CD4-positive, alpha-beta T cell treated with Interleukin-17A for 1 hour (primary cell): Measurements from ENCODE around the gene ASAH2B.
A peak's percentile ranks its signal among the peaks of the same experiment; 100 is the strongest.
"Not testable (repeated sequence)": the region's sequence is repeated elsewhere in the genome, so short reads cannot be mapped to it uniquely, and the experiment has no call there.

Experiments used
- DNase-seq: peaks from one replicate; pipeline ENCODE4 v3.0.0-alpha.2; 2020

The ASAH2B gene

DNA sequence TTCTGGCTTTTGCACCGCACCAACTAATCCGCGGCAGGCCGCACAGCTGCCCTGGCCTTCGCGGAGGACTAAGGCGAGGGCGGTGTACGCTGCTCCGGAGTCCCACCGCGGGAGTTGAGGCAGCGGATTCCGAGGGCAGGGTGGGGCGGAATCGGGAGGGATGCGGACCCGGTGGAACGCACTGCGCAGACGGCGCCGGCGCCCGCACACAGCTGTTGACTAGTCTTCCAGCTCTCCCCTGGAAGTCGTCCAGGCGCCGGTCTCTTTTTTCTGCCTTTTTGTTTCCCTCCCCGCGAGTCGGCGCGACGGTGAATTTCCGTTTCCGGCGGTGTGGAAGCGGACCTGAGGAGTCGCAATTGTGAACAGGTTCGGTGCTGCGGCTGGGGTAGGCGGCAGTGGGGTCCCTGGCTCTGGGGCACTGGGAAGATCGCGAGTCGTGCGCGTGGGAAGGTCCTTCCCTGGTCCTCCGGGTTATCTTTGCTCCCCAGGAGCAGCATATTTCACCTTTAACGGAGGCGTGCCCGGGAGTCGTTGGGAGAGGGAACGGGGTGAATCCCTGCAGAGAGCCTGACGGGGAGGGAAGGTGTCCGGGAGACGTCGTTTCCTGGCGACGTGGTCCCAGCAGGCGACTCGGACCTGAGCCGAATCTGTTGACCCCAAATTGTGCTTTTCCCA, at the start of gene ASAH2B:
ASAH2B (plus strand) TSS at position 319 of the 675 bp plus-strand sequence. CDS start 5,195 bp downstream, outside the sequence.
- DNase-seq: peak; percentile 74

DNA sequence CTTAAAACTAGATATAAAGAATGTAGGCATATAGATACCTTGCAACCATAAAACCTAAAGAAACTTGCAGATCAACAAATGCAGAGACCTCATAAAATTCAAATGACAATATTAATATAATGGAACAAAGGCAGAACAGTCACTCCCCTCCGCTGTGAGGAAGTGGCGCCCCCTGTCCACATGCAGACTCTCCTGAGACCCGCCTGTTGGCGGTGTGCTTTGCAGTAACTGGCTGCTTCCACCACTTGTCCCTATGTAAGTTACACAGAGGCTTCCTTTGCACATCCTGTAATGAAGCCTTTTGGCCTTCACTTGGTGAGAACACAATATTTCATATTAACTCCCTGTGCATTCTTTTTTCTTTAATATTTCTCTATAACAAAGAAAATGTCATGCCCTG, 41.9 kb upstream of the ASAH2B start:
- not testable (repeated sequence) for DNase-seq

DNA sequence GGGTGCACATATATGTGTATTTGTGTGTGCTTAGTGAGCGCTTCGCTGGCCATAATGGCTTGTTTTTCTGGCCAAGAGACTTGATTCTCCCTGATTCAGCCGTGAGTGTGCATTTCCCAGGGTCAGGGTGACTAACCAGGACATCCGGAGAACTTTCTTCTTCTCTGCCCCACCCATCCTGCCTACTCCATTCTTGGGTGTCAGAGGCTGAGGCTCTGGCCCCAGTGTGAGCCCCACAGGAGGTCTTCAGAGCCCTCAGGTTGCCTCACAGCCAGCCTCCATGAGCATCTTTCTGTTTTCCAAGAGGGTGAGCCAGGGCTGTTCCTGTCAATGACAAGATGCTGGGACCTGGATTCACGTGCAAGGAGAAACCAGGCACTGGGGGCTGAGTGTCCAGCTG, 37.8 kb upstream of the ASAH2B start:
- DNase-seq: not testable (repeated sequence)

DNA sequence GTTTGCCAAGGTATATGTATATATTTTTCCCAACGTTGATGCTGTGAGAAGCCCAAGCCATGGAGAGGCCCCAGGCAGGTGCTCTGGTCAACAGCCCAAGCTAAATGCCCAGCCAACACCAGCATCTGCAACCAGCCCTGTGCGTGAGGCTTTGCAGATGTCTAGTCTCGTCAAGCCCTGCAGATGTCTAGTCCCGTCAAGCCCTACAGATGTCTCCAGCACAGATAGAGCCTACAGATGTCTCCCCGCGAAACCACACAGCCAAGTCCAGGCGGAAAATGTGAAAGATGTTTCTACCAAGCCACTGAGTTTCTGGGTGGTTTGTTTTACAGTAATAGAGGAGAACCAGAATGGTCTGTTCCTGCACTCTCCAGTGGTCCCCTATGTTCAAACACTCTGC, 36.7 kb upstream of the ASAH2B start:
- not testable (repeated sequence) for DNase-seq

DNA sequence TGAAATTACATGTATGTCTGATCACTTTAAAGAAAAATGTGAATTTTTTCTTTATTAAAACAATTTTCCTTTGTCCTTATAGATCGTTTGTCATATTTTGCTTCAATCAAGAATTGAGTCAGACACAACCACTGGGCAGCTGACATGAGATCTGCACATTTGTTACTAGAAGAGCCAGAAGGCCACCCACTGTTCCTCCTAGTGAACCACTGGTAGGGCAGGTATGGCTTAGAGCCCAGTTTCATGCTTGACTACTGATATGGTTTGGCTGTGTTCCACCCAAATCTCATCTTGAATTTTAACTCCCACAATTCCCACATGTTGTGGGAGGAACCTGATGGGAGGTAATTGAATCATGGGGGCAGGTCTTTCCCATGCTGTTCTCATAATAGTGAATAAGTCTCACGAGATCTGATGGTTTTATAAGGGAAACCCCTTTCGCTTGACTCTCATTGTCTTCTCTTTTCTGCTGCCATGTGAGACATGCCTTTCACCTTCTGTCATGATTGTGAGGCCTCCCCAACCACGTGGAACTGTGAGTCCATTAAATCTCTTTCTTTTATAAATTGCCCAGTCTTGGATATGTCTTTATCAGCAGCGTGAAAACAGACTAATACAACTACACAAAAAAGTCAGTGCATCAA, 35.2 kb upstream of the ASAH2B start:
- not testable (repeated sequence) for DNase-seq

DNA sequence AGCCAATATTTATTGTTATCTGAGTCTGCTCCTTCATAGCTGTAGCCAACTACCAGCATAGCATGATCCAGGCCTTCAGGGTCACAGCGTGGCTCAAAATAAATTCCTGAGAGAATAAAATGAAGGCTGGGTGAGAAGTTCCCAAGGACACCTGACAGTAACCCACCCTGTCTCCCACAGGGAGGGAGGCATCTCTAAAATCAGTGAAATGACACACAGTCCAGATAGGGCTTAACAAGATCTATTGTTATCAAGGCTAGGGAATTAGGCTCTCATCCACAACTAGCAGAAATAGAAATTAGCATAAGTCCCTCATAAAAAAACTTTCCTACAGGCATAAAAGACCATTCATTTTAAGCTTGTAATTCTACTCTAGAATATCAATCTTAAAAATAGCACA, 33.7 kb upstream of the ASAH2B start:
- DNase-seq: not testable (repeated sequence)

DNA sequence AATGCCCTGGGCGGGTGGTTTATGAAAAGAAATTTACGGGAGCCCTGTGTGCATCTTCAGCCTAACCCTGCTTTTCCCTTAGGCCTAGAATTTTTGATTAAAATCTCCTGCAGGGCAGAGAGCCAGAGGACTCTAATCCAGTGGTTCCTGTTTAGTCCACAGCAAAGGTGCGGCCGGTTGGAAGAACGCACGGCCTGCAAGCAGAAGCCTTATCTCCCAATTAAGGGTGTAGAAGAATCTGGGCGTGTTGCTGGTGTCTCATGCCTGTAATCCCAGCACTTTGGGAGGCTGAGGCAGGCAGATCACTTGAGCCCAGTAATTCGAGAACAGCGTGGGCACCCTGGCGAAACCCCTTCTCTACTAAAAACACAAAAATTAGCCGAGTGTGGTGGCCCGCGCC, 29.5 kb upstream of the ASAH2B start:
- DNase-seq: not testable (repeated sequence)

DNA sequence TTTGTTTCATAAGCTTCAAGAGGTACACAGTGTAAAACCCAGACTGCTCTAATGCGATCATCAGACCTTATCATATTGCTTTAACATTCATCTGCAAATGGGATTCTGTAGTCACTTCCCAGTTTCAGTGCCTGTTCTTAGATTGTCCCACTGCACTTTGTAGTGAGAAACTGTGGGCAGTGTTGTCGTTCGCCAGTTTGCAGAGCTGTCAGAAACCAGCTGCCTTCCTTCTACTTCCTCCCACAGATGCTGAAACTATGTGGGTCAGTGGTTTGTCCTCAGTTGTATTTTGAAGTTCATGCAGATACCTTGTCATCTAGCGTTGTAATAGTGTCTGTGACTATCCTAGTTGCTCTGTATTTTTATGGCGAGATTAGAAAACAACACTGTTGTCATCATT, 15.9 kb upstream of the ASAH2B start:
- not testable (repeated sequence) for DNase-seq

DNA sequence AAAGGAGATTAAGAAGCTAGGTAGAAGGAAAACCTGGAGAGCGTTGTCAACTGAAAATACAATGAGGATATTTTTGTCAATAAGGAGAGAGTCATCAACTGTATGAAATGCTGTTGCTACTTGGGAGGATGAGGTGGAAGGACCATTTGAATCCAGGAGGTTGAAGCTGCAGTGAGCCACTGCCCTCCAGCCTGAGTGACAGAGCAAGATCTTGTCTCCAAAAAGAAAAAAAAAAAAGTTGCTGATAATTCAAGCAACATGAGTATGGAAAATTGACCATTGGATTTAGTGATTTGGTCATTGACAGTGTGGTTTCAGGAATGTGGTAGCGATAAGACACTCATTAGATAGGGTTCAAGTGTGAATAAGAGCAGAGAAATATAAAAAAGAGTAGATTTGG, 11.6 kb upstream of the ASAH2B start:
- DNase-seq: not testable (repeated sequence)

DNA sequence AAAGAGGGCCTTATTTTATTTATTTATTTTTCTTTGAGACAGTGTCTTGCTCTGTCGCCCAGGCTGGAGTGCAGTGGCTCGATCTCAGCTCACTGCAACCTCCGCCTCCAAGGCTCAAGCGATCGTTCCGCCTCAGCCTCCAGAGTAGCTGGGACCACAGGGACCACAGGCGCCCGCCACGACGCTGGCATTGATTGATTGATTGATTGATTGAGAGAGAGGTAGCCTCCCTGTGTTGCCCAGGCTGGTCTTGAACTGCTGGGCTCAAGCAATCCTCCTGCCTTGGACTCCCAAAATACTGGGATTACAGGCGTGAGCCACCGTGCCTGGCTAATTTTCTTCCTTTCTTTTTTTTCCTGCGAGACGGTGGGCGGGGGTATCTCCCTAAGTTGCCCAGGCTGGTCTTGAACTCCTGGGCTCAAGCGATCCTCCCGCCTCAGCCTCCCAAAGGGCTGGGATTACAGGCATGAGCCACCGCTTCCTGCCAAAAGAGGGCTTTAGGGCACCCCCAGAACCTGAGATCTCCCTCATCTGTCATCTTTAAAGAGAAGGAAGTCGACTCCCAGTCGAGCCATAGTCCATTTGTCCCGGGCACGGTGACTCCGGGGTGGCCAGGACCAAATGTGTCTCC, 634 bp upstream of the ASAH2B start:
- not testable (repeated sequence) for DNase-seq

DNA sequence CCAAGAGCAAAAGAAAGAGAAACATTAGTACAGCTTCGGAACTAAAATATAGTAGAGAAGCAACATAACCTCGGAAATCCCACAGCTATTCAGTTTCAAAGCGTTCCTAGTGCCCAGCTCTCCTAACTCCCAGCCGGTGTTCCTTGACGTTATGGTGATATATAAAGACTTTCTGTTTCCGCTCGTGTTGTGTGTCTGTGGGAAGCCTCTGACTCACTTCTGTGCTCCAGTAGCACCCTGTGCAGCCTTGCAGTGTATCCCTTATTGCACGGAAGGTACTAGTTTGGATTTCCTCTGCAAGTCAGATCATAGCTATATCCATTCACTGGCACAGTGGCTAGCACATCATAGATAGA, 535 bp downstream of the ASAH2B start:
- peak; percentile 20 for DNase-seq

DNA sequence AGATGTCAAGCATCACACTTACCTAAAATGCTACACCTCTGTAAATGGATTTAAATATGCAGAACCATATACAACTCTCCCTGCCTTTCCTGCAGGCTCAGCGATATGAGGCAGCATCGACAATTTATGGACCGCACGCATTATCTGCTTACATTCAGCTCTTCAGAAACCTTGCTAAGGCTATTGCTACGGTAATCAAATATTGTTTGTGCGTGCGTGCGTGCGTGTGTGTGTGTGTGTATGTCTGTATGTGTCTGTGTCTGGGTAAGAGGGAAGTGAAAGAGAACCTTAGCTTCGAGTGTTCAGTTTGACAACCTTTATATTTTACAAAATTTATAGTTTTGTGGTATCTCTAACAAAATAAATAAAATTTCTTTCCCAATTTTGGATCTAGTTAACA, 3.1 kb downstream of the ASAH2B start:
- DNase-seq: not testable (repeated sequence)

DNA sequence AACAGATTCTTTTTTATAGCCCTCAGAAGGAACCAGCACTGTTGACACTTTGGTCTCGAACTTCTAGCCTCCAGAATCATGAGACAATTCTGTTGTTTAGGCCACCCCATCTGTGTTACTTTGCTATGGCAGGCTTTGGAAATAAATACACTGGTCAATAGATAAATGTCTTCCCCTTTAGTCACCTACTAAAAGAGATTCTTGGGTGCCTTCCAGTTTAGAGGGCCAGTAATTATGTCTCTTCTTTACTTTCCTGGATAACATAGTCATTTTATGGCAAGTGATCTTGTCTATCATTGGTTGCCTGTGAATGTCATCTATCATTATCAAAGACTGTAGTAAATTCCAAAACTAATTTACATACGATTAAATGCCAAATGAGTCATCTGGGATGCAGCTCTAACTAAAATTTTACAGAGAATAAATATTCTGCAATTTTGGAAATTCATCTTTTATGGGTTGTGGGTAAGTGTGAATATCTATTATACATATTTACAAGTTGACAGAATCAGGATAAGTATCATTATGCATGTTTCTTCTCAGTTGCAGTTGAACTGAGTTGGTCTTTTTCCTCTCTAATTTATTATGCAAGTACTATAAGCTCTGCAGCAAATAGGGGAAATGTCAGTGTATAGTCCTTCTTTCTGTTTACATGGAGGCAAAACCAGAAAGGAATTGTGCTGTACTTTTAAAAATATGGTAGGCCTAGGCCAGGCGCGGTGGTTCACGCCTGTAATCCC, 27.2 kb downstream of the ASAH2B start:
- not testable (repeated sequence) for DNase-seq

DNA sequence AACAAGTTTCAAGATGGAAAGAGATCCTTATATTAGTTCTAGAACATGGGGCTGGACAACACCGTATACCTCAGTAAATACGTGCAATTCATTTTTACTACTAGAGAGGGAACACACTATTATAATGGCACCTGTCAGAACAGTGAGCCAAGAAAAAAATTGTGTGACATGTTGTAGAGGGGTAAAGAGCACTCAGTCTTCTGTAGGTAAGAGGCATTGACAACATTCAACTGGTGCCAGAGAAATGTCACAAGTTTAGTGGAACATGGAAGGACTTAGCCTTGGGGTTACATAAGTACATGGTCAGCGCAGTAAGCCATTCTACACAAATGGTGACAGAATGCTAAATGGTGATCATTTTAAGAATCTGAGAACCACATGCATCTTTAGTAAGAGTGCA, 32.3 kb downstream of the ASAH2B start:
- not testable (repeated sequence) for DNase-seq

DNA sequence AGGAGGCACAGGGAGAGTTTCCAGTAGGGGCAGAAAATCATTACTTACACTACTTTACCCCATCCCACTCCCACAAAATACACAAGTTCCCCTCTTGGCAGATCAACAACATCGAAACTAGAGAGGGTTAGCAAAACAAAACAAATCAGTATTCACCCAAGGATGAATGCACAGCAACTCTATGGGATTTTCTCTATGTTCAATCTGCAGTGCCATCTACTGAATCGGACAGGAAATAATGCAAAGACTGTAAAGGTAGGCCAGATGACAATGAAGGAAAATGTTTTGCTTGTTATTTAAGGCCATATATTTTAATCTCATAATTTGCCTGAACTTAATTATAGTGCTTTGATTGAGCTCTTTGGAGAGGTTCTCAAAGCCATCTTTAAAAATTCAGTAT, 35.1 kb downstream of the ASAH2B start:
- DNase-seq: not testable (repeated sequence)

DNA sequence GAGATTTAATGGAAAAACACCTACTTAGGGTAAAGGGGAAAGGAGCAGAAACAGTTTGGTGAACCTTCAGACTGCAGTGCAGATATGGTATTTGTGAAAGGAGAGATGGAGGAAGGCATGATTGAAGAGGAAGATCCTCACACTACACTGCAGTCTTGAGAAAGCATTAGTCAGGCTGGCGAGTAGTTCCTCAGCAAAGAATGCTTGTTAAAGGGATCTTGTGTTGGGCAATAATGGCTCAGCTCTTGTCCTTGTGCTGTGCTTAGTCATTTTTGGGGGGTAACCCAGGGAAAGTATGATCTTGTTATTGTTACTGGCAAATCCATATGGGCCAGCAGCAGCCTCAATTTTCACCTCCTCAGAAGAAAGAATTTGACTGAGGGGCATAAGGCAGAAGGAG, 40.3 kb downstream of the ASAH2B start:
- DNase-seq: not testable (repeated sequence)

DNA sequence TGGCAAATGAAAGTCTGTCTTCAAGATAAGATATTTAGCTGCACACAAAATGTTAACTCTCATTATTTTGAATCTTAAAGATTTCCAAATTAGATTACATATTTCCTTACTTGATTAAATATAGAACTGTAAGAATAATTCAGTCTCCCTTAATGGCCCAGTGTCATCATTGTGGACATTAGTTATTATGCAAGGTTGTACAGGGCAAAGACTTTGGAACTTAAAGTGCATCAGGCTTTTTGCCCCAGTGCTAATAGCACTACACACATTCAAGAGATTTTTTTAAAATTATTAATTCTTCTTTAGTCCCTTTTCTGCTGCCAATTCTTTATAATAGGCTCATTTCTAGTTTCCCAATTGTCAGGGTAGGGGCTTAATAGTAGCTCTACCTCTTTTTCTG, 42.3 kb downstream of the ASAH2B start:
- DNase-seq: not testable (repeated sequence)

DNA sequence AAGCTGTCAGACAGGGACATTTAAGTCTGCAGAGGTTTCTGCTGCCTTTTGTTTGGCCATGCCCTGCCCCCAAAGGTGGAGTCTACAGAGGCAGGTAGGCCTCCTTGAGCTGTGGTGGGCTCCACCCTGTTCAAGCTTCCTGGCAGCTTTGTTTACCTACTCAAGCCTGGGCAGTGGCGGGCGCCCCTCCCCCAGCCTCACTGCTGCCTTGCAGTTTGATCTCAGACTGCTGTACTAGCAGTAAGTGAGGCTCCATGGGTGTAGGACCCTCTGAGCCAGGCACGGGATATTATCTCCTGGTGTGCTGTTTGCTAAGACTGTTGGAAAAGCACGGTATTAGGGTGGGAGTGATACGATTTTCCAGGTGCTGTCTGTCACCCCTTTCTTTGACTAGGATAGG, 48.2 kb downstream of the ASAH2B start:
- not testable (repeated sequence) for DNase-seq

DNA sequence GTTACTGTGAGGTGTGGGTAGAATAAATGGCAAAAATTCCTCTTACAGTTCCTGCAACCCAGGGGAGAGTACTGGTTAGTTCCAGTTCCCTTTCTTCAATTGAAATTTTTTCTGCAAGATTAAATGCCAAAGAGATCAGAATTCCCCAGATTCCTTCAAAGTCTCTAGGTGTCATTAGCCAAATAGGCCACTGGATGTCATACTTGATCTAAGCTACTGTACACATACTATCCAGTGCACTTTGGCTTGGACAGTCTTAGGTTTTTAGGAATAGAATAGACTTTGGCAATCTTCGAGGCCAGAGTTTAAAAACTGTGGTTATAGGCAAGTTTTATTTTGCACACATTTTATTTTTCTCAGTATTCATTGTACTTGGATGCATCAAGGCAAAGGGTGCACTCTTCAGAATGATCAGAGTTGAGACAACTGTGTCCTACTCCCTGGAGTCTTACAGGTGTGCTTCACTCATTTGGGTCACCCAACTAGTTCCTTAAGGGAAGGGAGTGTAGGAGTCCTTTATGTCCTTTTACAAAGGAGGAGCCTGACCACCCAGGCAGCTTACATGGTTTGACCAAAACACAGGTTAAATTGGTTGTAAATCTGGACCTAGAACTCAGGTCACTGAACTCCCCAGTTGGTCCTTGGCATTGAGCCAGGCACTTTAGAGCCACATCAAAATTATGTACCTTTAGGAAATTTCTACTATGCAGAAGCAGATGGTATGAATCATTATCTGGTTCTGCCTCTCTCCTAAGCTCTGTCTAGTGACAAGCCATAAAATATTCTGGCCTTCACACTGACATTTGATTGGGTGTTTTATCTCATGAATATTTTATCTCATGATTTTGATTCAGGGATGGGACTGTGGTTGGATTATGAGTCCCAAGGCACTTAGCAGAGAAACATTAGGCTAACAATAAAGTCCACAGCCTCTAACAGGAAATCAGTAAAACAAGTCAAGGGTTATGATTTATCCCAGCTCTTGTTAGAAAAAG, 49.5 kb downstream of the ASAH2B start:
- DNase-seq: no peak

DNA sequence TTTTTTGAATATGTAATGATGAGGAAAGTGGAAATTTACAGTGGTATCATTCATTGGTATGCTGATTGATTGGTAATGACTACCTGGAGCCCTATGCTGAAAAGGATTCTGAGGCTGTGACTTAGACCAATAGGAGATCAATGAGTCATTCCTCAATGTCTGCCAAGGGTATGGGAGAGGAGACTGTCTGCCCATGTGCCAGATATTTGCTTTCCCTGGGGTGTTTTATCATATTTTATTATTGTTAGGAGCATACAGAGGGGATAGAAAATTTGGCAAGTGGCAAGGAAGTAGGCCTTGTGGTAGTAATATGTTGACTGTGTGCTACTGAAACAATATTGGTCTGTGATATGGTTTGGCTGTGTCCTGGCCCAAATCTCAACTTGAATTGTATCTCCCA, 54.8 kb downstream of the ASAH2B start:
- DNase-seq: no peak

DNA sequence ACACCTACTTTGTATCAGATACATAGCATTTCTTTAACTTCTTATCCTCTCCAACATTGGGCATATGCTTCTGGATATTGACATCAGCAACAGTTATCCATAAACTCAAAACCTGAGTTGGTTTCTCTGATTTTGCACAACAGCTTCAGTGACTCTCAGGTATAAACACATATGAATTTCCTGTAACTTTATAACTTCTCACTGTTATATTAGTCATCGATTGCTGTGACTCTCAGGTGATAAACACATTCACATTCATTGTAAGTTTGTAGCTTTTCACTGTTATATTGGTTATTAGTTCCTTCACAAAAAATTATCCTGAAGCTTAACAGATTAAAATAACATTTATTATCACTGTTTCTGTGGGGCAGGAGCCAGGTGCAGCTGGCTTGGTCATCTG, 57.0 kb downstream of the ASAH2B start:
- DNase-seq: no peak

DNA sequence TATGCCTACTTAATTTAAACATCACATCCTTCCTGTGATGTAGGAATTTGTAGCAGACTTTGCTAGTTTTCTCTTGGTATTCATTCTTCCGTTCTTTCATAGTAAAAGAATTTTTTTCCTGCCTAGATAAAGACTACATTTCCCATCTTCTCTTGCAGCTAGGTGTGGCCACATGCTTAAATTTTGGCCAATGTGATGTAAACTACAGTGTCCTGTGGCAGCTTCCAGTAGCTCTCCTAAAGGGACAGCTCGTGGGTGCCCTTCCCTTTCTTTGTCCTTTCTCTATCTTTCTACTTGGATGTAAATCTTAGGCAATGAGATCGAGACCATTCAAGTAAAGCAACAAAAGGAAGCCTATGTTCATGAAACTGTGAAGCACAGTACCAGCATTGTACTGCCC, 58.6 kb downstream of the ASAH2B start:
- DNase-seq: no peak
